ENCODE data around the gene SLC22A3. TPM values are rescaled to one million over a fixed set of nuclear protein-coding genes. Genes with fewer than 3 reads are reported as not detected.

The SLC22A3 gene
- total RNA-seq, 2 experiments from 2014 or later = not detected

DNA sequence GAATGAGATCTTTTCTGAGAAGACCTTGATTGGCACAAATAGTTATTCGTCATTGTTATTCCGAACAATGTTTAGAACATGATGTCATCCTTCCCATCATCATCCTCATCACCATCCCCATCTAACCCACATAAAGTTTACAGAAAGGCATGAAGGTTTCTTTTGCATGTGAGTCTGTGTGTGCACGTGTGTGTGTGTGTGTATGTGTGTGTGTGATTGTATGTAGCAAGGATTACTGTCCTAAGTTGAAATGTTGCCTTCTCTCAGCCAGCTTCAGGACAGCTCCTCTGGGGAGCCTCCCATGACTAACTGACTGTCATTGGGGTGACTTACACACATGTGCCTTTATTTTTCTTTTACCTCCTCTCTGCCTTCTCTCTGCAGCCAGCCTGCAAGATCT, 113.5 kb downstream of the SLC22A3 start:
- H3K9me3 ChIP-seq (ENCODE audit: low read length) = no peaks in the 10 kb centered on the region
- POLR2A ChIA-PET = no interaction called here
- no peaks in the 10 kb centered on the region for H3K9me2 ChIP-seq (ENCODE audit: insufficient read depth, low read length)
- no peaks in the 10 kb centered on the region for H3K36me3 ChIP-seq (ENCODE audit: insufficient read depth, low read length)
- no peaks in the 10 kb centered on the region for H3K4me1 ChIP-seq (ENCODE audit: insufficient read depth, low read length, poor library complexity, severe bottlenecking)
- no peaks in the 10 kb centered on the region for H3K79me2 ChIP-seq (ENCODE audit: insufficient read depth, low read depth, low read length)
- TF ChIP-seq EZH2phosphoT487 (IDR thresholded peaks at IDR 0.05; ENCODE audit: borderline replicate concordance, low read depth, low read length) = no peak
- TF ChIP-seq, protein P1, sequence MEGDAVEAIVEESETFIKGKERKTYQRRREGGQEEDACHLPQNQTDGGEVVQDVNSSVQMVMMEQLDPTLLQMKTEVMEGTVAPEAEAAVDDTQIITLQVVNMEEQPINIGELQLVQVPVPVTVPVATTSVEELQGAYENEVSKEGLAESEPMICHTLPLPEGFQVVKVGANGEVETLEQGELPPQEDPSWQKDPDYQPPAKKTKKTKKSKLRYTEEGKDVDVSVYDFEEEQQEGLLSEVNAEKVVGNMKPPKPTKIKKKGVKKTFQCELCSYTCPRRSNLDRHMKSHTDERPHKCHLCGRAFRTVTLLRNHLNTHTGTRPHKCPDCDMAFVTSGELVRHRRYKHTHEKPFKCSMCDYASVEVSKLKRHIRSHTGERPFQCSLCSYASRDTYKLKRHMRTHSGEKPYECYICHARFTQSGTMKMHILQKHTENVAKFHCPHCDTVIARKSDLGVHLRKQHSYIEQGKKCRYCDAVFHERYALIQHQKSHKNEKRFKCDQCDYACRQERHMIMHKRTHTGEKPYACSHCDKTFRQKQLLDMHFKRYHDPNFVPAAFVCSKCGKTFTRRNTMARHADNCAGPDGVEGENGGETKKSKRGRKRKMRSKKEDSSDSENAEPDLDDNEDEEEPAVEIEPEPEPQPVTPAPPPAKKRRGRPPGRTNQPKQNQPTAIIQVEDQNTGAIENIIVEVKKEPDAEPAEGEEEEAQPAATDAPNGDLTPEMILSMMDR (conservative IDR thresholded peaks at IDR 0.05; ENCODE audit: low read length) = no peak
- DNase-seq (ENCODE audit: low spot score) = no peak
- H3K4me2 ChIP-seq (ENCODE audit: low read length) = no peak overlapping the region
- H2AFZ ChIP-seq (ENCODE audit: low read length) = no peak overlapping the region
- H3K4me3 ChIP-seq (ENCODE audit: low read depth, low read length, poor library complexity, severe bottlenecking) = no peak overlapping the region
- H4K20me1 ChIP-seq (ENCODE audit: insufficient read depth, low read length) = no peaks in the 10 kb centered on the region
- intact Hi-C loops (cut with micrococcal nuclease; ENCODE audit: unreplicated experiment) = no loop called here
- H3K27ac ChIP-seq (ENCODE audit: low read depth, low read length, poor library complexity, severe bottlenecking) = no peak overlapping the region
- CTCF ChIA-PET (ENCODE audit: unreplicated experiment) = no interaction called here
- no TSS peak for BruUV-seq (replicated peaks)

DNA sequence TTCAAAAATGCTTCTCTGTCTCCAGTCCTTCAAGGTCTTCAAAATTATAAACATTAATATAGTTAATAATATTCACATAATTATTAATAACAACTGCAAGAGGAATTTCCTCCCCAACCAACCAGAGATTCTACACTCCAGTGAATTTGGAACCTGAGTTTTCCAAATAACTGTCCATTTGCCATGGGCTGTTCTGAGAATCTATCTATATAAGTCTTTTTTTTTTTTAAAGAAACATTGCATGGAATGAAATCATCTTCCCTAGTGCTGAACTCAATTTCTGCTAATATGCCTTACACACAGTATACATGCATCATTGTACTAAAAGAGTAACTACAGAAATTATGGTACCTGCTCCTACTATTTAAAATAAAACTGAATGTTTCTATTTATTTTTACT, 113.9 kb downstream of the SLC22A3 start:
- CTCF ChIA-PET (ENCODE audit: unreplicated experiment) = no interaction called here
- H3K4me1 ChIP-seq (ENCODE audit: insufficient read depth, low read length, poor library complexity, severe bottlenecking) = no peaks in the 10 kb centered on the region
- H3K79me2 ChIP-seq (ENCODE audit: insufficient read depth, low read depth, low read length) = no peaks in the 10 kb centered on the region
- no peak overlapping the region for H3K4me3 ChIP-seq (ENCODE audit: low read depth, low read length, poor library complexity, severe bottlenecking)
- POLR2A ChIA-PET = no interaction called here
- TF ChIP-seq EZH2phosphoT487 (IDR thresholded peaks at IDR 0.05; ENCODE audit: borderline replicate concordance, low read depth, low read length) = no peak
- TF ChIP-seq, protein P1 (conservative IDR thresholded peaks at IDR 0.05; ENCODE audit: low read length) = no peak
- no peaks in the 10 kb centered on the region for H3K36me3 ChIP-seq (ENCODE audit: insufficient read depth, low read length)
- H4K20me1 ChIP-seq (ENCODE audit: insufficient read depth, low read length) = no peaks in the 10 kb centered on the region
- DNase-seq (ENCODE audit: low spot score) = no peak
- intact Hi-C loops (cut with micrococcal nuclease; ENCODE audit: unreplicated experiment) = no loop called here
- no peak overlapping the region for H3K4me2 ChIP-seq (ENCODE audit: low read length)
- no peaks in the 10 kb centered on the region for H3K9me2 ChIP-seq (ENCODE audit: insufficient read depth, low read length)
- no TSS peak for BruUV-seq (replicated peaks)
- no peaks in the 10 kb centered on the region for H3K9me3 ChIP-seq (ENCODE audit: low read length)
- no peak overlapping the region for H3K27ac ChIP-seq (ENCODE audit: low read depth, low read length, poor library complexity, severe bottlenecking)
- H2AFZ ChIP-seq (ENCODE audit: low read length) = no peak overlapping the region

DNA sequence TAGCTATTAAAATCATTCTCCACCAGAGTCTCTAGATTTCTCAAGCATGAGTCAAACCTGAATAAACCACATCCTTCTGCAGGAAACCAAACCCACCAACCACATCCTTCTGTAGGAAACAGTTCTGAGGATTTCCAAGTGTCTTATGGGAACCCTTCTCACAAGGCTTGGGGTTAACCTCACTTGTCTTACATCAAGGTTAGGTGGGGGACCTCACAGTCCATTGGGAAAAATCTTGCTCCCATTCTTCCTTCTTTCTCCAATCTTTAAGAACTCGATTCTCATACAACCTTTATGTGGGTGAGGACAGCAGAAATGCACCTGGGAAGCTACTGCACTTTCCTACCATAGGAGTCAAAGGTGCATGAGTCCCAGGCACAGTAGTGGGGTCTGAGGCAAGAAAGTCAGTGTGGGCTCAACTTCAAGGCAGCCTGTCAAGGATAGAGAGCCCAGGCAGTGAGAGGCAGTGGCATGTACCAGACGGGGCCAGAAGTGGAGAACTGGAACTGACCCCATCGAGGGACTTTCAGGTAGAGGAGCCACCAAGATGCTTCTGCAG, 114.5 kb downstream of the SLC22A3 start:
- Histone ChIP-seq H3K36me3 (ENCODE audit: insufficient read depth, low read length) (no peaks in the 10 kb centered on the region), H2AFZ (ENCODE audit: low read length) (no peak overlapping the region), H3K79me2 (ENCODE audit: insufficient read depth, low read depth, low read length) (no peaks in the 10 kb centered on the region), H3K9me3 (ENCODE audit: low read length) (no peaks in the 10 kb centered on the region), H3K4me1 (ENCODE audit: insufficient read depth, low read length, poor library complexity, severe bottlenecking) (no peaks in the 10 kb centered on the region), H3K4me3 (ENCODE audit: low read depth, low read length, poor library complexity, severe bottlenecking) (no peak overlapping the region), H3K4me2 (ENCODE audit: low read length) (no peak overlapping the region), H3K9me2 (ENCODE audit: insufficient read depth, low read length) (no peaks in the 10 kb centered on the region), H4K20me1 (ENCODE audit: insufficient read depth, low read length) (no peaks in the 10 kb centered on the region), H3K27ac (ENCODE audit: low read depth, low read length, poor library complexity, severe bottlenecking) (no peak overlapping the region)
- peak; percentile 2 for DNase-seq (ENCODE audit: low spot score)
- TF ChIP-seq, protein P1 (conservative IDR thresholded peaks at IDR 0.05; ENCODE audit: low read length) = no peak
- TF ChIP-seq EZH2phosphoT487 (IDR thresholded peaks at IDR 0.05; ENCODE audit: borderline replicate concordance, low read depth, low read length) = no peak
- no TSS peak for BruUV-seq (replicated peaks)
- intact Hi-C loops (cut with micrococcal nuclease; ENCODE audit: unreplicated experiment) = no loop called here
- CTCF ChIA-PET (ENCODE audit: unreplicated experiment) = no interaction called here
- POLR2A ChIA-PET = no interaction called here

All from OCI-LY7 (cell line).